GM19452 (cell line): ENCODE data around the gene LRRC45.

Source experiments
- ATAC-seq: cut with Tn5 transposase; IDR thresholded peaks from one replicate; pipeline ENCODE4 v1.9.1; 2021; ENCODE audit not compliant: unreplicated experiment

Gene LRRC45

DNA sequence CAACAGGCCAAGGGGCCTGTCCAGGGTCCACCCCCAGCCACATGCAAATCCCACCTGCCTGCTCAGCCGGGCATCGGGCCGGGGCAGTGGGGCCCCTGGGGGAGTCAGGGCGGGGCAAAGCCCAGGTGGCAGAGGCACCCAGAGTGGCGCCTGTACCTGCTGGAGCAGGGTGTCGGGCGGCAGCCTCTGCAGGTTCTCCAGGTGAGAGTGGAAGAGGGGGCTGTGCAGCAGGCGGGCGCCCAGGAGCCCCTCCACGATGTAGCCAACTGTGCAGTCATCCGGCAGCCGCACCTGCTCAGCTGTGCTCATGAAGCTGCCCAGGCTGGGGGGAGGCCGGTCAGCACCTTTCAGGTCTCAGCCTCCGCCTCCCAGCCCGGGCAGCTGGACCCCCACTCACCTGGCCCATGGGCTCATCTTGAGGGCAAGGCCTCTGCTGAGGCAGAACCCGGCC lies 26.4 kb downstream of the LRRC45 start:
- ATAC-seq: no peak

GRCh38 chr17:82050152-82050760 lies 27.2 kb downstream of the LRRC45 start:
- ATAC-seq: no peak

GRCh38 chr17:82050761-82051641 lies 27.9 kb downstream of the LRRC45 start:
- peak; percentile 8 for ATAC-seq

DNA sequence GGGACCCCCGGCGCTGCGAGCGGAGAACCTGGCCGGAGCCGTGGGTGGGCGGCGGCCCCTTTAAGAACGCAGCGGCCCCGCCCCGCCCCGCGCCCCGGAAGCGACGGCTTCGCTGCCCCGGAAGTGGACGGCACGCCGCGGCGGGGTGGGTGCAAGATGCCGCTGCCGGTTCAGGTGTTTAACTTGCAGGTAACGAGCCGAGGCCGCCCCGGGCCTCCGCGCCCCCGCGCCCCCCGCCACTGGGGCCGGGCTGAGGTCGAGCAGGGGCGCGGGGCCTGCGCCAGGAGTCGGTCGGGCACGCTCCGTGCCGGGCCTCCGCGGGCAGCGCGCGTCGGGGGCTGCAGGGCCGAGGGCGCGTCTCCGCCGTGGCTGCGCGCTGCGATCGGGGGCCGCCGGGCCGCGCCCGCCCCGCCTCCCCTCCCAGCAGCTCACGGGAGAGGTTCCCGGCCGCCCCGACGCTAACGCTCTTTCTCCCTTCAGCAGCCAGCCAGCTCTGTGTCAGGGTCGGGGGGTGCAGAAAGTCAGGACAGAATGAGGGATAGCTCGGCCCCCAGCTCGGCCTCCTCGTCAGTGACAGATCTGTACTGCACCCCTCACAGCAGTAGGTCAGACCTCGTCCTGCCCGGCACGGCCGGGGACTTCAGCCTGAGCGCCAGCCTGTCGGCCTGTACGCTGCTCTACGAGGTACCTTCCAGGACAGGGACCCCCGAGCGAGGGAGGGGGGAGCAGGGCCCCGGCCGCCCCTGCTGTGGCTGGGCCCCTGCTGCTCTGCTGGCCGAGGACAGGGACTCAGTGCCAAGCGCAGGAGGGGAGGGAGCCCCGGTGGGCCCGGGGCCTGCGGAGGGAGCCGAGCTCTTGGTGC lies 28.9 kb downstream of the LRRC45 start, which contains the start of the genes GPS1 and RFNG:
Gene GPS1 (plus strand): TSS at position 123 of the 862 bp plus-strand sequence. CDS start 34 bp downstream, at position 157.
Gene RFNG (minus strand): TSS at position 36 of the 862 bp plus-strand sequence. CDS start 45 bp downstream, outside the sequence.
- peak; percentile 62 for ATAC-seq

DNA sequence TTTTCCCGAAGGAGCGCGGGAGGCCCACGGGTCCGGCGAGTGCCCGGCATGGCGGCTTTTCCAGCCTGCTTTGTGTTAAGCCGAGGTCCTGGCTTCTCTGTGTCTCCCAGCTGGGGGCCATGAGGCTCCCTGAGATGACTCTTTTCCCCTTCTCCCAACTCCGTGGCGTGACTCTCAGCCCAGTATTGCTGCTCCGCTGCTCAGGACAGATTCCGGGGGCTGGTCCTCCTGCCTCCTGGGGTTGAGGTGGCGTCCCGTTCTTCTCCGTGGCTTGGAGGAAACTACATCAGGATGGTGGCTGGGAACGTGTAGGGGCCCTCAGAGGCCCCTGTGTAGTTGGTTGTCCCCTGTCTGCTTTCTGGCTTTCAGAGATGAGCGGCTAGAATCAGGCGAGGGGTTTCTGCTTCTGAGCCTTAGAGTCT lies 29.5 kb downstream of the LRRC45 start:
- ATAC-seq: no peak

DNA sequence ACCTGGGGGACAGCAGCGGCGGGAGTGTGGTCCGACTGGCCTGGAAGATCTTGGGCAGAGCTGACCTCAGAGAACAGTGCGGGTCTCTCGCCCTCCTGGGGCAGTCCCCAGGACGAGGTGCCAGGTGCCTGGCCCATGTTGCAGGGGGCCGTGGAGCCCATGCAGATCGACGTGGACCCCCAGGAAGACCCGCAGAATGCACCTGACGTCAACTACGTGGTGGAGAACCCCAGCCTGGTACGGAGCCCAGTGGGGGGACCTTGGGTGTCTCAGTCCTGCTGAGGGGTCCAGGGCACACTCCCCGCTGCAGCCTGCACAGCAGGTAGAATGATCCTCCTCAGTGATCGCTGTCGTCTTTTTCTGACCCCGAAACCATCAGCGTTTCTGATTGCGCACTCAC lies 30.0 kb downstream of the LRRC45 start:
- no peak for ATAC-seq

- ATAC-seq: no peak
These were observed 30.6 kb downstream of the LRRC45 start for GRCh38 chr17:82053556-82054263.

GRCh38 chr17:82054351-82055022 lies 31.4 kb downstream of the LRRC45 start:
- ATAC-seq: no peak

GRCh38 chr17:82055023-82055964 lies 32.2 kb downstream of the LRRC45 start:
- ATAC-seq: no peak

DNA sequence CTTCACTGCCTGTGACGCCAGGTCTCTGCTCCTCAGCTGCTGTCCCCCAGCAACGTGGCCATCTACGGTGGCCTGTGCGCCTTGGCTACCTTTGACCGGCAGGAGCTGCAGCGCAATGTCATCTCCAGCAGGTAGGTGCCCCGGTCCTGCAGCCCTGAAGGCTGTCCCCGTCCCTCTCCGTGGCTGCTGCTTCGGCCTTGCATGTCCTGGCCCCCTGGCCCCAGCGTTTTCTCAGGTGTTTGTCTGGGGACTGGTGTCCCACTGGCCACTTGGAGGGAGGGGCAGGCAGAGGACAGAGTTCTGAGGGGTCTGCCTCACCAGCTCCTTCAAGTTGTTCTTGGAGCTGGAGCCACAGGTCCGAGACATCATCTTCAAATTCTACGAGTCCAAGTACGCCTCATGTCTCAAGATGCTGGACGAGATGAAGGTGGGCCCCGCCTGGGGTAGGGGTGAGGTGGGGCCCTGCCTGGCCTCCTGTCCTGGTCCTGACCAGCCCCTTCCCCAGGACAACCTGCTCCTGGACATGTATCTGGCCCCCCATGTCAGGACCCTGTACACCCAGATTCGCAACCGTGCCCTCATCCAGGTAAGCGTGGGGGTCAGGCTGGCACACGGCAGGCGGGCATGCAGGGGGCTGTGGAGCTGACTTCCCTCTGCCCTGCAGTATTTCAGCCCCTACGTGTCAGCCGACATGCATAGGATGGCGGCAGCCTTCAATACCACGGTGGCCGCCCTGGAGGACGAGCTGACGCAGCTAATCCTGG lies 33.0 kb downstream of the LRRC45 start:
- no peak for ATAC-seq

GRCh38 chr17:82056729-82057621 lies 33.9 kb downstream of the LRRC45 start:
- no peak for ATAC-seq

- no peak for ATAC-seq
These were observed 35.2 kb downstream of the LRRC45 start for GRCh38 chr17:82058230-82058854.

DNA sequence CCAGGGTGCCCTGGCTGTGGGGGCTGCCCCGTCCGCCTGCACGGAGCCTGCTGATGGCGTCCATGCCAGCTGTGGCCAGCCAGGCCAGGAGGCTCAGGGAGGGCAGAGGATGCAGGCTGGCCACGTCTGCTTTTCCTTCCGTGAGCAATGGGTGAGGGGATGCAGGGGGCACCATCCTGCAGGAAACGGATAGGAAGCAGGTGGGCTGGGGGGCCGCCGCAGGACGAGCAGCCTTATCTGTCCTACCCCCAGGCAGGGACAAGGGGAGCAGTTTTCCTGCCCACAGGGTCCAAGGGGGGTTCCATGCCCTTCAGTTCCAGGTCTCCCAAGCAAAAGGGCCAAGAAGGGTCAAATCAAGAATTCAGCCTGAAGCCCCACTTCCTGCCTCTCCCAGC lies 35.7 kb downstream of the LRRC45 start:
- ATAC-seq: no peak

DNA sequence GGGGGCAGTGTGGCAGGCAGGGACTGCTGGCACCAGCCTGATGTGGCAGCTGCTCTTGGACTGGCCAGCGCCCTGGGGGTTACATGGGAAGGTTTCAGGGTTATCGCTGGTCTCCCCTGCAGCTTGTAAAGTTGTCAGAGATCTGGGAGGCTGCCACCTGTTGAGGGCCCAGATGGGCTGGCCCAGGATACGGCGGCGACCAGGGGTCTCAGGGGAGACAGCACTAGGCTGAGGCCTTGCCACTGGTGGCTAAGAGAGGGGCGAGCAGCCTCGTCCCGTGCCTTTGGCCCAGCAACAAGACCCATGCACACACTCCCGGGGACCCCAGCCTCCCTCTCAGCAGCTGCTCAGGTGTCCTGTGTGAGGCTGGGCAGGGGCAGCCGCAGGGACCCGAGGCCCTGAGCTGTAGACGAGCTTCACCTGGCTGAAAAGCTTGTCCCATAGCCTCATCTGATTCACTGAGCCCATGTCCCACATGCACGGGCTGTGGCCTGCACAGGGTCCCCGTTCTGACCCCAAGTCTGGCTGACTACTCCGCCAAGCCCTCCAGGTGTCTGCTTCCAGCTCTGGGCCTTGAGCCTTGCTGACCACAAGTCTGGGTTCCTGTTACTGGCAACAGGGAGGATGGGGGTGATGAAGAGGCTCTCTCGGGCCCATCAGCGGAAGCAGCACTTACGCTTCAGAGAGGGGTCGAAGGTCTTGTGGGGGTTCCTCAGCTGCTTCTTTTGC lies 36.3 kb downstream of the LRRC45 start:
- ATAC-seq: no peak

- no peak for ATAC-seq
These were observed 36.9 kb downstream of the LRRC45 start for GRCh38 chr17:82060001-82060380.

GRCh38 chr17:82060614-82061013 lies 37.5 kb downstream of the LRRC45 start:
- no peak for ATAC-seq
